Neural progenitor cell (in vitro differentiated cells): Measurements from ENCODE around the gene UGT1A6. TPM values are rescaled to one million over a fixed set of nuclear protein-coding genes. Genes with fewer than 3 reads are reported as not detected.

Experiments
- DNase-seq: peaks from one replicate; pipeline ENCODE4 v3.0.0-alpha.2; 2016; ENCODE audit warnings: low spot score
- H2AFZ ChIP-seq: fragments of 200-600 bp; sonication (generic); replicated peaks from 2 replicates; pipeline ENCODE4 v1.6.1; 2016; ENCODE audit warnings: antibody characterized with exemption
- H3F3A ChIP-seq: fragments of 200-600 bp; sonication (generic); 2 replicates; pipeline ENCODE4 v1.6.1; 2016; ENCODE audit warnings: antibody characterized with exemption, low read depth
- H3K27ac ChIP-seq: fragments of 200-600 bp; sonication (generic); 2 replicates; pipeline ENCODE4 v1.5.1; 2016; ENCODE audit warnings: mild to moderate bottlenecking
- H3K27me3 ChIP-seq: fragments of 200-600 bp; sonication (generic); 2 replicates; pipeline ENCODE4 v1.6.1; 2016; ENCODE audit warnings: mild to moderate bottlenecking, moderate library complexity
- H3K36me3 ChIP-seq: fragments of 200-600 bp; sonication (generic); 2 replicates; pipeline ENCODE4 v1.5.1; 2016
- H3K4me1 ChIP-seq: fragments of 200-600 bp; sonication (generic); 2 replicates; pipeline ENCODE4 v1.6.1; 2016; ENCODE audit warnings: mixed run types
- H3K4me2 ChIP-seq: fragments of 200-600 bp; sonication (generic); 2 replicates; pipeline ENCODE4 v1.6.1; 2016
- H3K4me3 ChIP-seq: fragments of 200-600 bp; sonication (generic); 2 replicates; pipeline ENCODE4 v1.5.1; 2016
- H3K79me2 ChIP-seq: fragments of 200-600 bp; sonication (generic); 2 replicates; pipeline ENCODE4 v1.6.1; 2016; ENCODE audit warnings: low read depth
- H3K9ac ChIP-seq: fragments of 200-600 bp; sonication (generic); 2 replicates; pipeline ENCODE4 v1.6.1; 2016
- H3K9me3 ChIP-seq: fragments of 200-600 bp; sonication (generic); 2 replicates; pipeline ENCODE4 v1.5.1; 2016; ENCODE audit warnings: low read depth
- H4K20me1 ChIP-seq: fragments of 200-600 bp; sonication (generic); 2 replicates; pipeline ENCODE4 v1.6.1; 2016; ENCODE audit warnings: low read depth
- H3K27ac Mint-ChIP-seq: 3 replicates; pipeline ENCODE4 v1.8.0; 2021; ENCODE audit warnings: mixed read lengths
- H3K27me3 Mint-ChIP-seq: 2 replicates; pipeline ENCODE4 v1.8.0; 2022; ENCODE audit warnings: low read depth, mild to moderate bottlenecking, inconsistent platforms, moderate library complexity, mixed read lengths; ENCODE audit not compliant: insufficient read depth
- H3K36me3 Mint-ChIP-seq: 3 replicates; pipeline ENCODE4 v1.8.0; 2021; ENCODE audit warnings: mixed read lengths
- H3K4me1 Mint-ChIP-seq: 3 replicates; pipeline ENCODE4 v1.8.0; 2021; ENCODE audit warnings: mixed read lengths
- H3K4me3 Mint-ChIP-seq: 3 replicates; pipeline ENCODE4 v1.8.0; 2021; ENCODE audit warnings: mild to moderate bottlenecking, moderate library complexity, mixed read lengths
- H3K9me3 Mint-ChIP-seq: 3 replicates; pipeline ENCODE4 v1.8.0; 2020; ENCODE audit warnings: mixed read lengths
- CTCF ChIP-seq: fragments of 200-600 bp; sonication (generic); IDR thresholded peaks from 2 replicates; pipeline ENCODE4 v1.5.1; 2017; ENCODE audit warnings: antibody characterized with exemption, mild to moderate bottlenecking
- EZH2 ChIP-seq: fragments of 200-600 bp; sonication (generic); IDR thresholded peaks from 2 replicates; pipeline ENCODE4 v1.6.1; 2017; ENCODE audit warnings: antibody characterized with exemption, mild to moderate bottlenecking, moderate library complexity
- EZH2phosphoT487 ChIP-seq: fragments of 200-600 bp; sonication (generic); IDR thresholded peaks from 2 replicates; pipeline ENCODE4 v1.6.1; 2017; ENCODE audit warnings: antibody characterized with exemption
- total RNA-seq: library from RNA; depleted of rRNA; stranded (reverse); fragments of >200 nt; gene quantifications from 2 replicates; pipeline ENCODE4 v1.2.3, GENCODE V29; 2015; ENCODE audit warnings: low replicate concordance

Gene UGT1A6
- total RNA-seq, 1 donor from 2014 or later: not detected

- H4K20me1 ChIP-seq: no peaks in the 10 kb centered on the region
- Mint-ChIP-seq H3K4me3 (no peak overlapping the region), H3K4me1 (no peaks in the 10 kb centered on the region), H3K9me3 (no peaks in the 10 kb centered on the region), H3K27me3 (peaks cover 2% of the 10 kb centered on the region), H3K36me3 (no peaks in the 10 kb centered on the region), H3K27ac (no peak overlapping the region)
- no peak overlapping the region for H3K27ac ChIP-seq
- no peak overlapping the region for H3K4me2 ChIP-seq
- H3F3A ChIP-seq: no peaks in the 10 kb centered on the region
- TF ChIP-seq CTCF (no peak), EZH2phosphoT487 (no peak), EZH2 (no peak)
- no peaks in the 10 kb centered on the region for H3K4me1 ChIP-seq
- H3K9me3 ChIP-seq: no peaks in the 10 kb centered on the region
- H3K36me3 ChIP-seq: no peaks in the 10 kb centered on the region
- DNase-seq: no peak
- H3K79me2 ChIP-seq: no peaks in the 10 kb centered on the region
- H3K27me3 ChIP-seq: no peaks in the 10 kb centered on the region
- H2AFZ ChIP-seq: no peak overlapping the region
- H3K9ac ChIP-seq: no peak overlapping the region
- no peak overlapping the region for H3K4me3 ChIP-seq
Observed at GRCh38 chr2:233673896-233674295, 18.8 kb upstream of the UGT1A6 start.

- H3K27ac ChIP-seq: no peak overlapping the region
- H3K27me3 ChIP-seq: no peaks in the 10 kb centered on the region
- no peaks in the 10 kb centered on the region for H3K9me3 Mint-ChIP-seq
- H3K4me1 ChIP-seq: no peaks in the 10 kb centered on the region
- H3F3A ChIP-seq: no peaks in the 10 kb centered on the region
- H3K4me1 Mint-ChIP-seq: no peaks in the 10 kb centered on the region
- no peak for DNase-seq
- TF ChIP-seq EZH2phosphoT487 (no peak), CTCF (no peak)
- H3K27ac Mint-ChIP-seq: no peak overlapping the region
- H3K27me3 Mint-ChIP-seq: peaks cover 2% of the 10 kb centered on the region
- H3K9ac ChIP-seq: no peak overlapping the region
- H3K9me3 ChIP-seq: no peaks in the 10 kb centered on the region
- H3K4me3 Mint-ChIP-seq: no peak overlapping the region
- no peaks in the 10 kb centered on the region for H3K36me3 Mint-ChIP-seq
- no peak overlapping the region for H2AFZ ChIP-seq
- no peak overlapping the region for H3K4me2 ChIP-seq
- H3K36me3 ChIP-seq: no peaks in the 10 kb centered on the region
- H3K79me2 ChIP-seq: no peaks in the 10 kb centered on the region
- no peaks in the 10 kb centered on the region for H4K20me1 ChIP-seq
- no peak overlapping the region for H3K4me3 ChIP-seq
Observed at GRCh38 chr2:233674314-233674713, 18.4 kb upstream of the UGT1A6 start.

- H3K79me2 ChIP-seq: no peaks in the 10 kb centered on the region
- Mint-ChIP-seq H3K9me3 (no peaks in the 10 kb centered on the region), H3K4me3 (no peak overlapping the region), H3K4me1 (no peaks in the 10 kb centered on the region), H3K27ac (peak overlapping the region; percentile 2), H3K36me3 (no peaks in the 10 kb centered on the region), H3K27me3 (peaks cover 2% of the 10 kb centered on the region)
- H3K9me3 ChIP-seq: no peaks in the 10 kb centered on the region
- no peak overlapping the region for H3K4me2 ChIP-seq
- H3K27ac ChIP-seq: no peak overlapping the region
- no peaks in the 10 kb centered on the region for H3K36me3 ChIP-seq
- no peaks in the 10 kb centered on the region for H3F3A ChIP-seq
- TF ChIP-seq CTCF (peak; percentile 21), EZH2phosphoT487 (no peak), EZH2 (no peak)
- H3K27me3 ChIP-seq: no peaks in the 10 kb centered on the region
- H3K4me1 ChIP-seq: no peaks in the 10 kb centered on the region
- no peak overlapping the region for H3K9ac ChIP-seq
- H2AFZ ChIP-seq: no peak overlapping the region
- DNase-seq: no peak
- H4K20me1 ChIP-seq: no peaks in the 10 kb centered on the region
- H3K4me3 ChIP-seq: no peak overlapping the region
Observed at GRCh38 chr2:233674995-233675394, 17.7 kb upstream of the UGT1A6 start.
